Fibroblast of lung (primary cell): ENCODE measurements around the gene GLRB.

Experiments
- CTCF ChIP-seq, 2 donors: IDR thresholded peaks in 1 of 2; conservative IDR thresholded peaks in 1 of 2; 1 replicate in 1 of 2; 2 replicates in 1 of 2; pipeline ENCODE4 v1.5.1; 2011 to 2012; ENCODE audit warnings: low read length in 2 of 2, control low read depth in 1 of 2, inconsistent platforms in 1 of 2, low read depth in 1 of 2, mild to moderate bottlenecking in 1 of 2
- EZH2 ChIP-seq: IDR thresholded peaks from 2 replicates; pipeline ENCODE4 v1.5.1; 2012; ENCODE audit warnings: low read length, control low read depth, mild to moderate bottlenecking; ENCODE audit errors: missing control alignments

DNA sequence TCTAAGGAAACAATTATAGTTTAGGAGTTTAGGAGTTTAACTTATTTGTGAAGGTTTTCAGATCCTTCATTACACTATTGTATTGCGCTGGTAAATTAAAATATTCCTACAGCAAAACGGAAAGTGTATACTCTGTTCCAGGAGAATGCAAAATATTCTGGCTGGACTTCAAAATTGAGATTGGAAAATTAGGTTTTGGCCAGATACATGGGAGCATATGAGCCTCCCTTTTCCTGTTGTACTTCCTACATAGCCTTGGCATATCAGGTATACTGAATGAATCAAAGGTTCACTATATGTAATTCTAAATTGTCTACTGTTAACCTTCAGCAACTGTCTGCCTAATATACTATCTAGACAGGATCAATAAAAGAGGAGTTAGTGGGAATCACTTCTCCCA is 119.4 kb downstream of the GLRB start:
- TF ChIP-seq EZH2 = no peak
- TF ChIP-seq CTCF (conservative IDR thresholded peaks at IDR 0.05 in 1 of 2, IDR thresholded peaks at IDR 0.05 in 1 of 2; ENCODE audit: low read depth in 1 of 2, low read length in 2 of 2) = no peak
